Measurements from ENCODE around the gene UBC. TPM values are rescaled to one million over a fixed set of nuclear protein-coding genes. Genes with fewer than 3 reads are reported as not detected.

UBC gene
- total RNA-seq, 2 donors from 2014 or later = 938 to 1,145 TPM

DNA sequence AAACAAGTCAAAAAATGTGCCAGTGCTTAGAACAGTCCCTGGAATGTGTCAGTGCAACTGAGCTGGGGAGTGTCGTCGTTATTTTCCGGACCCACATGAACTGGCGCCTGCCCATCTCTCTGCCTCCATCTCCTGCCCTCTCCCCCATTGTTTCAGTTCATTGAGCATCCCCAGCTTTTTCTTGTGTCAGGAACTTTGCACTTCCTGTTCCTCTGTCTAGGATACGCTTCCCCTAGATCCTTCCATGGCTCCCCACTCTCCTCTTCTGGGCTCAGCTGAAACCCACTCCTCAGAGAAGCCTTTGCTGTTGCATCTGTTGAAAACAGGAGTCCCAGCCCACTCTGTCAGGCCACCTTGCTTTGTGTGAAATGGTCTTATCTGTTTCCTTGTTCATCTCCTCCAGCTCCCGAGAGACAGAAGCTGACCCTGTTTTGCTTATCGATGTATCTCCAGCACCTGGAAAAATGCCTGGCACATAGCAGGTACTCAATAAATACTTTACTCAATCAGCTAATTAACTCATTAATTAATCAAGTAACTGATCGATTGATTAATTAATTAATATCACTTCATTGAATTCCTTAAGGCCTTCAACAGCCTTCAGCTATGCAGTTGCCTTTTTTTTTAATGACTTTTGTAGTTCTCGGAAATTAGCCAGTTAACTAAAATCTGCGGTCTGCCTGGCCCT is 48.1 kb downstream of the UBC start:
- peaks cover 0 to 27% of the 10 kb centered on the region in 2 donors for H3K4me1 ChIP-seq
- H3K27me3 ChIP-seq = no peaks in the 10 kb centered on the region

DNA sequence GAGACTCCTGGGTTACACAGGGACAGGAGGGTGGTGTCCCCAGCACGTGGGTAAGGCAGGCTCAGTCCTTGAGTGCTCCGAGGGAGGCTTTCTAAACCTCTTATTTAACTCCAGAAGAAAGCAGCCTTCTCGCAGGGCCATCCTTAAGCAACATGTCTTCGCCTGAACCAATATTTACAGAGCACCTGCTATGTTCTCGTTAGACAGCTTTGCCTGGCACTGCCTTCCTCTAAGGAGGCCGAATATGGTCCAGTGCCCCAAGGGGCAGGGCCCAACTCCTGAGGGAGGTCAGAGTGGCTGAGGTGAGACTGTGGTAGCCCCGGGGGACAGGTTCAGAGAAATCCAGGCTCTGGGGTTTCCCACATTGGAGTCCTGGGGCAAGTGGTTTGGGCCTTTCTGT is 48.7 kb downstream of the UBC start:
- no peak overlapping the region for H3K4me3 ChIP-seq
- no peak for DNase-seq (ENCODE audit: low spot score)
- no peaks in the 10 kb centered on the region for H3K9me3 ChIP-seq
- H3K4me1 ChIP-seq = peaks cover 0 to 27% of the 10 kb centered on the region in 2 donors
- TF ChIP-seq CTCF (IDR thresholded peaks at IDR 0.05) = no peak
- H3K27me3 ChIP-seq = no peaks in the 10 kb centered on the region
- H3K27ac ChIP-seq = no peak overlapping the region
- no peaks in the 10 kb centered on the region for H3K36me3 ChIP-seq

More for the DNA sequence above, 48.1 kb downstream of the UBC start:
- no peak for TF ChIP-seq CTCF (IDR thresholded peaks at IDR 0.05)
- Histone ChIP-seq H3K9me3 (no peaks in the 10 kb centered on the region), H3K4me3 (no peak overlapping the region), H3K36me3 (no peaks in the 10 kb centered on the region), H3K27ac (no peak overlapping the region)
- no peak for DNase-seq (ENCODE audit: low spot score)

- peak overlapping the region in 1 of 2 donors; percentile 74 for H3K4me3 ChIP-seq
- no peaks in the 10 kb centered on the region for H3K27me3 ChIP-seq
- H3K9me3 ChIP-seq = no peaks in the 10 kb centered on the region
- no peaks in the 10 kb centered on the region for H3K36me3 ChIP-seq
- peak overlapping the region in 1 of 2 donors; percentile 73 for H3K27ac ChIP-seq
- TF ChIP-seq CTCF (IDR thresholded peaks at IDR 0.05) = no peak
- peaks cover 0 to 27% of the 10 kb centered on the region in 2 donors for H3K4me1 ChIP-seq
- DNase-seq (ENCODE audit: low spot score) = no peak
Observed at GRCh38 chr12:124864326-124864752, 50.1 kb downstream of the UBC start.

DNA sequence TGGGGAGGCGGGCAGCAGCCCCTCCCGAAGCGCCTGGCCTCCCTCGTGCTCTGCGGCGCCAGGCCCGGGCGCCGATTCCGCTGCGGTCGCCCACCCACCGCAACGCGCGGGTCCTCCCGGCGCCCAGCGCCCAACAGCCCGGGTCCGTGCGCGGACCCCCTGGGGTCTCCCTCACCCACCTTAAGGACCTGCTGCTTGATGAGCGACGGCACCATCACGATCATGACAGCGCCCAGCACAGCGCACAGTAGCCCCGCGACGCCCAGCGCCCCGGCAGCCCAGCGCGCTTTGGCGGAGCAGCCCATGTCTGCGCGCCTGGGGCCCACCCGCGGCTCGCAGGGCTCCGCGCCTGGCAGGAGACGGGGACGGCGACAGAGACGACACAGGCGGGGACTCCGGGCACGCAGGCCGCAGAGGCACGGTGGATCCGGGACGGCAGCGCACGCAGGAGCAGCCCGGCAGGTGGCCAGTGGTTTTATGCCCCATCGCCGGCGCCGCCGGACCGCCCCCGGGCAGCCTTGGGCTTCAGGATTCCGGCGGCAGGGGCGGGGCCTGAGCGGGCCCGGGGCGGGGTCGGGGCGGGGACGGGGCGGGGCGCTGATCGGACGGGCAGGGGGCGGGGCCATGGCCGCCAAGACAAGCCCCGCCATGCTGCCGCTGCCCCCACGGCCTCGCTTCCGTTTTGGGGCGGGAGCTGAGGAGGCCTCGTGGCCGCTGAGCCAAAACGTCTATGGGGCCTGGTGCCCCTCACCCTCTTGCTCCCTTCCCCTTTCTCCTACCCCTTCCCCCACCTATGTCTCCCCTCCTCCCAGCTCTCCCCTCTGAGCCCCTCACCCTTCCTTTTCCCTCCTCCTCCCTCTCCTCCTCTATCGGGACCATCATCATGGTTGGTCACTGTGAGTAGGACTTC is 50.8 kb downstream of the UBC start, which contains the start of gene SCARB1:
SCARB1 (minus strand) TSS at position 449 of the 910 bp plus-strand sequence; CDS start at position 305, 144 bp downstream.
- peak; percentile 75 for DNase-seq (ENCODE audit: low spot score)
- peaks cover 0 to 27% of the 10 kb centered on the region in 2 donors for H3K4me1 ChIP-seq
- no peaks in the 10 kb centered on the region for H3K9me3 ChIP-seq
- no peaks in the 10 kb centered on the region for H3K36me3 ChIP-seq
- H3K27ac ChIP-seq = peak within 1 kb of the TSS; percentile 69 to 73
- TF ChIP-seq CTCF (IDR thresholded peaks at IDR 0.05) = peak in 1 of 2 donors; percentile 15
- peak within 1 kb of the TSS; percentile 65 to 74 for H3K4me3 ChIP-seq
- H3K27me3 ChIP-seq = no peaks in the 10 kb centered on the region

- Histone ChIP-seq H3K27me3 (no peaks in the 10 kb centered on the region), H3K9me3 (no peaks in the 10 kb centered on the region), H3K4me1 (peaks cover 0 to 27% of the 10 kb centered on the region in 2 donors), H3K4me3 (peak overlapping the region; percentile 65 to 74), H3K27ac (peak overlapping the region; percentile 69 to 73), H3K36me3 (no peaks in the 10 kb centered on the region)
- TF ChIP-seq CTCF (IDR thresholded peaks at IDR 0.05) = no peak
- DNase-seq (ENCODE audit: low spot score) = no peak
Observed at GRCh38 chr12:124862768-124863415, 51.6 kb downstream of the UBC start.

All from right atrium auricular region (tissue), 2 donors.